Stimulated activated CD4-positive, alpha-beta T cell treated with anti-CD3 and anti-CD28 coated beads, Interleukin-4, amount 100 ng/mL, for 4 hours (primary cell): ENCODE measurements around the gene GPR39.

Source experiments
- DNase-seq, 2 experiments: peaks; one replicate each; pipeline ENCODE4 v3.0.0-alpha.2; 2020

Gene GPR39

DNA sequence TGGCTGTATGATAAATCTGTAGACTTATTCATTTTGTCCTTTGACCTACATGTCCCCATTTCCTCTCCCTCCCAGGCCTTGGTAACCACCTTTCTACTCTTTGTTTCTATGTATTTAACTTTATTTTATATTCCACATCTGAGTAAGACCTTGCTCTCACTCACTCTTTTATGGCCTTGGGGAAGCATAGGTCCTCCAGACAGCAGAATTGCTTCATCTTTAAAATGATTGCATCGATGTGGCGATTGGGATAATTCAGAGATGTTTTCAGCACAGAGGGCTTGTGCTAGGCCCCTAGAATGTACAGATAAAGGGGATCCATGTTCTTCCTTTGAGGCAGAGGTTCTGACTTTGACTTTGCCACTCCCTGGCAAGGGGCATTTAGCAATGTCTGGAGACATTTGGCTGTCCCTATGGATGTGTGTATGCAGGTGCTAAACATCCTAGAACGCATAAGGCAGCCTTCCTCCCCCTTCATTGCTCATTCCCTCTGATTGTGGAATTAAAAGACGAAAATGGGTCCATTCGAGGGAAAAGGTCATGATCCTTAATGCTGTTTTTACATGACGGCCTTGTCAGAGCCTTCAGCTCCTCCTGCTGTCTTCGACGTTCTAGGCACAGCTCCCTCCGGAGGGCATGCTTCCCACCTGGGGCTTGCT lies 1.2 kb upstream of the GPR39 start:
- no peak for DNase-seq

DNA sequence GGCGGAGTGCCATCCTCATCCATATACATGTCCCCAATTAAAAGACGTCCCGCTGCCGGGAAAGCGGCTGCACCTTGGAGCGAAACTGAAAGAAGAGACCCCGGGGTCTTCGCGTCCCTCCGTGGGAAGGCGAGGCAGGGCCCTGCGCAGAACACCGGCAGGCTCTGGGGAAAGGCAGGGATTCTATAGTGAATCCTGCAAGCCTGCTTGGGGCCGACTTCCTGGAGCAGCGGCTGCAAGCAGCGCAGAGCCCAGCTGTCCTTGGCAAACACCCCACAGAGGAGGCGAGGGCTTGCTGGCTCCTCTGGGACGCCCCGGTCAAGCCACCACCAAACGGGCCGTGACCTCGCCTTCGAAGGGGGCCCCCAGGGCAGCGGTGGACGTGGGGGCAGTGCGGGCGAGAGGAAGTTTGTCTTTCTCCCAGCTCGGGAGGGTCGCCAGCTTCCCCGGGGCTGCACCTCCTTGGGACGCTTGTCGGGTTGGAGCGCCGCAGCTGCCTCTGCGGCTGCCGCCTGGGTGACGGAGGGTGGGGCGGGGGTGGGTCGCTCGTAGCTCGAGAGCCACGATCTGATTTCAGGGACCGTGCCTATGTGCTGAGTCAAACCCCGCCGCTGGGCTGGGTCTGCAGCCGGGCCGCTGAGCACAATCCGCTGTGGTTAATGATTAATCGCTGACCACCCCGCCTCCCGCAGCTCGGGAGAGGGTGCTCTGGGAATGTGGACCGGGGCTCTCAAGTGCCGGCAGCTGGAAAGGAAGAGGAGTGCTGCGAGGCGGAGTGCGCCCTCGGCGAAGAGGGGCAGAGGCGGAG lies 486 bp upstream of the GPR39 start:
- no peak for DNase-seq

- DNase-seq: no peak
Measured at GRCh38 chr2:132417430-132418035, 928 bp downstream of the GPR39 start.

GRCh38 chr2:132419235-132419634 lies 2.6 kb downstream of the GPR39 start:
- no peak for DNase-seq

- DNase-seq: no peak
Measured at GRCh38 chr2:132419941-132420340, 3.3 kb downstream of the GPR39 start.

DNA sequence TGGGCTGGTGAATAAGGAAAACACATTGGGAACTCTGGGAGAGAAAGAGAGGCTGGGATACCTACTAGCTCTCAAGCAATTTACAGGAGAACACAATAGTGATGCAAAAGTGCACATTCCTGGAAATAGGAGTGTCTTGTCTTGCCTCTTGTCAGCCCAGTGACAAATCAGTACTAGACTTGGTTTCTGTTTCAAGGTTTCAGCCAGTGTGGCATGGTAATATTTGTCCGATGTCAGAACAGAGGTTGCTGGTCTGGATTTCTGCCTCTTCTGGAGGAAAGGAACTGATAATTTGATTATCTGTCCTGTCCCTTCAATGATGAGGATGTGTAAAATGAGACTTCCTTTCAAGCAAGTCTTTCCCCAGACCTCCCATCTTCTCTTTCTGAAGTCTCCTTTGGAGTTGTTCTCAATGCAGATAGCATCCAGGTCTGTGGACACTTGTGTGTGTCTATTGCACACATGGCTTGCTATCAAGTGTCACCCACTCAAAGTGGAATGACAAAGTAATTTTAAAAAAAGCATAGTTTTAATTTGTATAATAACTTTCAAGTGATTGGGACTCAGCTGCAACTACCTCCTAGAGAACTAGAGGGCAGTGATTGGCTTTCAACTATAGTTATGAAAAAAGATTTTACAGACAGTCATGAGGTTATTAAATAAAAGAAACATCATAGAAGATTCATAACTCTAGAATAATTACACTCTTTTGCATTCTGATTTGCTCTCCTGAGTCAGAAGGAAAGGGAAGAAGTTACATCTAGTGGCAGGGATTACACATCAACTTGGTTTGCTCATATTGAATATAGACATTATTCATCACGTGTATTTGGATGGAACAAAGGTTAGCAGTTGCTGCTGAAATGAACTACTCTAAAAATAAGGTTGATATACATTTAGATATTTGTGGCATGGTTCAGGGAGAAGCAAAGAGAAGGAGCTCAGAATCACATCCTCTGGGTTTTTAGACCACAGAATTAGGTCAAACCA lies 4.5 kb downstream of the GPR39 start:
- no peak for DNase-seq

GRCh38 chr2:132422736-132423135 lies 6.1 kb downstream of the GPR39 start:
- no peak for DNase-seq

GRCh38 chr2:132424526-132425121 lies 8.0 kb downstream of the GPR39 start:
- DNase-seq: no peak

GRCh38 chr2:132426033-132426432 lies 9.4 kb downstream of the GPR39 start:
- DNase-seq: no peak

DNA sequence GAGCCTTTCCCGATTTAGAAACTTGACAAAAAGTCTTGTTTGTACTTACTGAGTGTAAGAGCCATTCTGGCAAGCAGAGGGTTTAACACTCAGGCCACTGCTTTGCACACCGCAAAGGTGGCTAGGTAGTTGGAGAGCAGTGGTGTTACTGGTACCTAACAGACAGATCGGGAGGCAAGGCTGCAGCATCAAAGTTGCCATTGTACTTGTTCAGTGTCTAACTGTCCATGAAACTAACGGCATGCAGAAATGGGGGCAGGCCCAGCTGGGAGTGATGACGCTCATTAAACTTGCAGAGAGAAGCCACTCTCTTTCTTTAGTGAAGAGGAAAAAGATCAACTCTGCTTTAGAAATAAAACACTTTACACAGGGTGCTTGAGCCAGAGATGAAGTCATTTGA lies 10.1 kb downstream of the GPR39 start:
- DNase-seq: no peak

- no peak for DNase-seq
Measured at GRCh38 chr2:132429351-132429750, 12.7 kb downstream of the GPR39 start.

GRCh38 chr2:132429941-132430573 lies 13.5 kb downstream of the GPR39 start:
- no peak for DNase-seq

DNA sequence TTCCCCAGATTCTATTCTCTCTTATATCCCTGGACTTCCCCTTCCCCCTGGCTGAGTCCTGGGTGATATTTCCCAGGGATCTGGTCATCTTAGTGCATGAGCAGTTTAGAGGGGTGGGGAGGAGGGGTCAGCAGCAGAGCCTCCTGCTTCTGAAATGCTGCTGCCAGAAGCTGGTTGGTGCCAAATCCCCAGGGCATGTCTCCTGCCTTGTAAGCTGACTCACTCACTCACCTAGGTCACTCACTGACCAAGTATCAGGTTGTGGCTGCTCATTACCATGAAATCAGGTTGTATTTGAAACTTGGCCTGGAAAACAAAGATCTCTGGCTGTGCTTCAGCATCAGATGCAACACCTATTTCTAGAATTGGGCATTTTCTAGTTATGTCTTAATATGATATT lies 14.3 kb downstream of the GPR39 start:
- no peak for DNase-seq

DNA sequence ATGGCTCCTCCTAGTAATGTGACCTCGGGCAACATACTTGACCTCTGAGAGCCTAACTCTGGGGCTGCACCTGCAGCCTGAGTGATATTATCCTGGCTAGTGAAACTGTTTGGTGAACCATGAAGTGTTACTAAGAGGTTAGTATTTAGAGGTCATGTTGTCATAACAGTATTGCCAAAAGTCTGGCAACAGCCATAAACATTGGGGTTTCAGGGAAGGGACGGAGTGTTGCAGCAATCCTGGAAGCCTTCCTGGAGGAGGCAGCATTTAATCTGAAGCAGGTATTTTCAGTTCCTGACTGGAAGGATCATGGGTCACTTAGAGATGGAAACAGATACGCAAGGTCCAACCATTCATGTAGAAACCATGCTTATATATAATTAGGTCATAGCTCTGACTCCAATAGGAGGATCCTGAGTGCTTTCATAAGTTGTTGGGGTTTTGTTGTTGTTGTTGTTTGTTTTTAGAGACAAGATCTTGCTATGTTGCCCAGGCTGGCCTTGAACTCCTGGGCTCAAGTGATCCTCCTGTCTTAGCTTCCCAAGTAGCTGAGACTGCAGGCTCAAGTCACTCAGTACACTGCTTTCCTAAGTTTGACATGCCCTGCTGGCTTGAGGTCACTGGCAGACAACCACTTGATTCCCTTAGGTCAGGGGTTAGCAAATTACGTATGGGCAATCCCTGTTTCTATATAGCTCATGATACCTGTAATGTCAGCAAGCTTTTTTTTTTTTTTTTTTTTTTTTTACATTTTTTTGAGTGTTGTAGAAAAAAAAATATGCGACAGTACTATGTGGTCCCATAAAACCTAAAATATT lies 21.5 kb downstream of the GPR39 start:
- DNase-seq: no peak

DNA sequence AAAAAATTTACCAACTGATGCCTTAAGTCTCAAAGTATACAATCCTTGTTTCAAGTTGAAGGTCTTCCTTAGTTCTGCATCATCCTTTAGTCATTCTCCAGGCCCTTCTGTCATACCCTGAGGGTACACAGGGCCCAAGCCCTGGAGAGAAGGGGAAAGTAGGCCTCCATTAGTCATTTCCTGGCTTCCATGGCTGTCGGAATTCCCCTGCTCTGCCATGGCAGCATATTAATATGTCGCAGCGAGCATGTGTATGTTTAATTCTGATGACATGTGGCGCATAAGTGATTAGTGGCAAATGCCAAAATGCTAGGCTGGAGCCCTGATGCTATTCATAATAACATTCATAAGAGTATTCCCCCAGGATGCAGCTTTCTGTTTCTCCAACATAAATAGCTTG lies 22.1 kb downstream of the GPR39 start:
- no peak for DNase-seq

DNA sequence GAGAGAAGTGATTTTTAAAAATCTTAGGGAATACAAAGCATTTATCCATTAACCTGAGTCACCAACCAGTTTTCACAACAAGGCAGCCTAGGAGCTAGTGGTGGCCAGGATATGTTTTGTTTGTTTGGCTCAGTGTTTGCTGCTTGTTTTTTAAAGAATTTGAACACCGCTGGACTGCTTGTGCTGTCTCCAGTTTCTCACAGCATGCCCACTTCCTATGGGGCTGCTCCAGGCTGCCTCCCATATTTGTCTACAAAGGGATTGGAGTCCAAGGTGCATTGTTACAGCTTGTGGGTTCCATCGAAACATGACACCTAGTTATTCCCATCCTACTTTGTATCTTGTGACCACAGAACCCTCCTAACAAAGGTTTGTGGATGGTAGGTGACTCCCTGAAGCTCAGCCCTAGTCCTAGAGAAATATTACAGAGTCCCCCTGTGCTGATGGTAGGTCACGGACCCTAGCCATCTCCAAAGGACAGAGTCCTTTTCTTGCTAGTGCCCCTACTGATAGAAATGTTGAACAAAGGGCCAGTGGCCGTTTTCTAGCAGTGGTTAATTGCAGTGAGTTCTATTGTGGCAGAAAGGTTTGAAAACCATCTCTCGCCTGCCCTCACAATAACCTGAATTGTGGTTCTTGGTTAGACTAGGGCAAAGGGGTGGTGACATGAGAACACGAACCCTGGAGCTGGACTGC lies 23.2 kb downstream of the GPR39 start:
- DNase-seq: no peak

- DNase-seq: no peak
Measured at GRCh38 chr2:132441051-132441450, 24.4 kb downstream of the GPR39 start.

DNA sequence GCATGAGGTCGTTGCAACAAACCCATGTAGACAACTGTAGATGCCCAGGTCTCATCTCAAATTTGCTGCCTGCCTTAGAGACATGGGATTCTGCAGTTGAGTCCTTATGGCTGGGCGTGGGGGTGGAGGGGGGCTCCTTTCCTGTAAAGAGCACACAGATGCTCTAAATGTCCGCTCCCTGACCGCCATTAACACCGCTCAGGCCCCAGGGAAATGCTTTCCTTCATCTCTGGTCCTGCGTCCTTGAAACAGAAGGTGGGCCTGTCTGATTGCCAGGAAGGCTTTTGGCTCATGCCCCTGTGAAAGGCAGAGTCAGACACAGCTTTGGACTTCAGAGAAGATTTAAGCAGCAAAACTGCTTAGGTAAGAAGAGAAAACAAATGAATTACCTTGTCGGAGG lies 25.7 kb downstream of the GPR39 start:
- no peak for DNase-seq

DNA sequence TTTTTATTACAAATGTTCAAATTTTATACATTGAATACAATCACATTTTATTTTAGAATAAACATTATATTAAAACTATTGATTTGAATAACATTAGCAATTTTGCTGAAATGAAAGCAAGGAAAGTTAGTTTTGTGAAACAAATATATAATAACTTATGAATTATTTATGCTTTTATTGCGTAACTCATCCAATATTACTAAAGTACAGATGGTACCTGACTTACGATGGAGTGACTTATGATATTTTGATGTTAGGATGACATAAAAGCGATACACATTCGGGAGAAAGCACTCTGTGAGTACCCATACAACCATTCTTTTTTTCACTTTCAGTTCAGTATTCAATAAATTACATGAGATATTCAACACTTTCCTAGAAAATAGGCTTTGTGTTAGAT lies 26.5 kb downstream of the GPR39 start:
- no peak for DNase-seq

GRCh38 chr2:132446444-132446843 lies 29.8 kb downstream of the GPR39 start:
- no peak for DNase-seq
